Subcutaneous adipose tissue (tissue), 4 donors: ENCODE data around the gene HBE1. TPM values are rescaled to one million over a fixed set of nuclear protein-coding genes. Genes with fewer than 3 reads are reported as not detected.

Experiments
- CTCF ChIP-seq: fragments of 450-650 bp; IDR thresholded peaks from one replicate; pipeline ENCODE4 v1.5.1; 2016; ENCODE audit warnings: low read depth, mild to moderate bottlenecking, control low read depth, antibody characterized with exemption, moderate library complexity
- total RNA-seq, 4 donors: library from RNA; depleted of rRNA; stranded (reverse); fragments of >200 nt; gene quantifications; one replicate each; pipeline ENCODE4 v1.1.0, GENCODE V29; 2016

HBE1 gene
- total RNA-seq, 4 donors from 2014 or later: not detected

- TF ChIP-seq CTCF: no peak
Measured at GRCh38 chr11:5228124-5228523, 41.6 kb downstream of the HBE1 start.

GRCh38 chr11:5227681-5228080 lies 42.1 kb downstream of the HBE1 start:
- TF ChIP-seq CTCF: no peak

GRCh38 chr11:5226732-5227310 lies 42.9 kb downstream of the HBE1 start, which contains the start of gene HBB:
TSS of gene HBB (minus strand) at chr11:5227071. CDS start at chr11:5227021, 50 bp downstream.
- no peak for TF ChIP-seq CTCF

GRCh38 chr11:5225480-5225871 lies 44.3 kb downstream of the HBE1 start:
- no peak for TF ChIP-seq CTCF

GRCh38 chr11:5224538-5225479 lies 44.9 kb downstream of the HBE1 start:
- TF ChIP-seq CTCF: no peak

- TF ChIP-seq CTCF: no peak
Measured at GRCh38 chr11:5223686-5224085, 46.1 kb downstream of the HBE1 start.

GRCh38 chr11:5223146-5223545 lies 46.6 kb downstream of the HBE1 start:
- no peak for TF ChIP-seq CTCF

Other genes with a start within 250 kb of the HBE1 start
- not detected for gene OR52J3, start 223.4 kb downstream of the HBE1 start, total RNA-seq
- gene OR52E2, start 210.3 kb downstream of the HBE1 start, total RNA-seq: not detected
- not detected for gene OR52E1, start 200.4 kb downstream of the HBE1 start, total RNA-seq
- gene OR52A5, start 131.6 kb downstream of the HBE1 start, total RNA-seq: not detected
- gene OR52A1, start 115.2 kb downstream of the HBE1 start, total RNA-seq: not detected
- not detected for gene OR51V1, start 69.3 kb downstream of the HBE1 start, total RNA-seq
- gene HBB, start 42.9 kb downstream of the HBE1 start, total RNA-seq: 100 to 1,000 TPM in 2 of 4 donors, 10 to 100 TPM in 2; 22.2 to 687 (median 94.5) TPM
- 1 to 10 TPM in 1 of 4 donors, not detected in 3; 4.4 TPM for gene HBD, start 35.5 kb downstream of the HBE1 start, total RNA-seq
- not detected for gene HBG1, start 20.1 kb downstream of the HBE1 start, total RNA-seq
- gene HBG2, start 15.2 kb downstream of the HBE1 start, total RNA-seq: not detected
- not detected for gene OR51B4, start 32.0 kb upstream of the HBE1 start, total RNA-seq
- not detected for gene OR51B2, start 54.4 kb upstream of the HBE1 start, total RNA-seq
- gene OR51B5, start 73.6 kb upstream of the HBE1 start, total RNA-seq: under 1 TPM in 2 of 4 donors, not detected in 2; 0.66 to 0.85 TPM
- not detected for gene OR51B6, start 81.6 kb upstream of the HBE1 start, total RNA-seq
- gene OR51M1, start 113.9 kb upstream of the HBE1 start, total RNA-seq: not detected
- not detected for gene OR51Q1, start 152.2 kb upstream of the HBE1 start, total RNA-seq
- gene OR51I1, start 171.6 kb upstream of the HBE1 start, total RNA-seq: 1 to 10 TPM in 1 of 4 donors, not detected in 3; 2.9 TPM
- not detected for gene OR51I2, start 179.4 kb upstream of the HBE1 start, total RNA-seq
- not detected for gene OR52D1, start 218.7 kb upstream of the HBE1 start, total RNA-seq
- under 1 TPM in 3 of 4 donors, not detected in 1; 0.17 to 0.57 (median 0.49) TPM for gene UBQLN3, start 240.0 kb upstream of the HBE1 start, total RNA-seq
- gene UBQLNL, start 246.8 kb upstream of the HBE1 start, total RNA-seq: under 1 TPM; 0.34 to 0.98 (median 0.71) TPM